Measurements from ENCODE around the gene VTI1A.
"Not testable (repeated sequence)": the region's sequence is repeated elsewhere in the genome, so short reads cannot be mapped to it uniquely, and the experiment has no call there.

DNA sequence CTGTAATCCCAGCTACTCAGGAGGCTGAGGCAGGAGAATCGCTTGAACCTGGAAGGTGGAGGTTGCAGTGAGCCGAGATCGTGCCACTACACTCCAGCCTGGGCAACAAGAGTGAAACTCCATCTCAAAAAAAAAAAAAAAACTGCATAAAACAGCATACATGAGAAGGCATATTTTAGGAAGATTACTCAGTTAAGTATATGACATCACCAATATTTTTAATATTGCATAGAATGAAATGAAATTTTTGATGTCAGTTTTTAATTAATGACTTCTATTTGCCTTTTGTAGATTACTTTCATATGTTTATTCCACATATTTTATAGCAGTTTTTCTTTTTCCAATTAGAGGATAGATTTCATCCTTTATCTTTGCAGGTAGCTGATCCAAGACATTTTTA lies 284.4 kb downstream of the VTI1A start:
- TF ChIP-seq, protein P1, sequence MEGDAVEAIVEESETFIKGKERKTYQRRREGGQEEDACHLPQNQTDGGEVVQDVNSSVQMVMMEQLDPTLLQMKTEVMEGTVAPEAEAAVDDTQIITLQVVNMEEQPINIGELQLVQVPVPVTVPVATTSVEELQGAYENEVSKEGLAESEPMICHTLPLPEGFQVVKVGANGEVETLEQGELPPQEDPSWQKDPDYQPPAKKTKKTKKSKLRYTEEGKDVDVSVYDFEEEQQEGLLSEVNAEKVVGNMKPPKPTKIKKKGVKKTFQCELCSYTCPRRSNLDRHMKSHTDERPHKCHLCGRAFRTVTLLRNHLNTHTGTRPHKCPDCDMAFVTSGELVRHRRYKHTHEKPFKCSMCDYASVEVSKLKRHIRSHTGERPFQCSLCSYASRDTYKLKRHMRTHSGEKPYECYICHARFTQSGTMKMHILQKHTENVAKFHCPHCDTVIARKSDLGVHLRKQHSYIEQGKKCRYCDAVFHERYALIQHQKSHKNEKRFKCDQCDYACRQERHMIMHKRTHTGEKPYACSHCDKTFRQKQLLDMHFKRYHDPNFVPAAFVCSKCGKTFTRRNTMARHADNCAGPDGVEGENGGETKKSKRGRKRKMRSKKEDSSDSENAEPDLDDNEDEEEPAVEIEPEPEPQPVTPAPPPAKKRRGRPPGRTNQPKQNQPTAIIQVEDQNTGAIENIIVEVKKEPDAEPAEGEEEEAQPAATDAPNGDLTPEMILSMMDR (IDR thresholded peaks at IDR 0.05): not testable (repeated sequence)
- not testable (repeated sequence) for TF ChIP-seq POLR2AphosphoS5, EP300 (IDR thresholded peaks at IDR 0.05)

Measured in sigmoid colon (tissue), 4 donors.